Measurements from ENCODE around the gene UBA3. TPM values are rescaled to one million over a fixed set of nuclear protein-coding genes. Genes with fewer than 3 reads are reported as not detected.
A peak's percentile ranks its signal among the peaks of the same experiment; 100 is the strongest.

Gene UBA3
- total and polyA plus RNA-seq, 11 donors: 45.1 to 117 (median 75.3) TPM

DNA sequence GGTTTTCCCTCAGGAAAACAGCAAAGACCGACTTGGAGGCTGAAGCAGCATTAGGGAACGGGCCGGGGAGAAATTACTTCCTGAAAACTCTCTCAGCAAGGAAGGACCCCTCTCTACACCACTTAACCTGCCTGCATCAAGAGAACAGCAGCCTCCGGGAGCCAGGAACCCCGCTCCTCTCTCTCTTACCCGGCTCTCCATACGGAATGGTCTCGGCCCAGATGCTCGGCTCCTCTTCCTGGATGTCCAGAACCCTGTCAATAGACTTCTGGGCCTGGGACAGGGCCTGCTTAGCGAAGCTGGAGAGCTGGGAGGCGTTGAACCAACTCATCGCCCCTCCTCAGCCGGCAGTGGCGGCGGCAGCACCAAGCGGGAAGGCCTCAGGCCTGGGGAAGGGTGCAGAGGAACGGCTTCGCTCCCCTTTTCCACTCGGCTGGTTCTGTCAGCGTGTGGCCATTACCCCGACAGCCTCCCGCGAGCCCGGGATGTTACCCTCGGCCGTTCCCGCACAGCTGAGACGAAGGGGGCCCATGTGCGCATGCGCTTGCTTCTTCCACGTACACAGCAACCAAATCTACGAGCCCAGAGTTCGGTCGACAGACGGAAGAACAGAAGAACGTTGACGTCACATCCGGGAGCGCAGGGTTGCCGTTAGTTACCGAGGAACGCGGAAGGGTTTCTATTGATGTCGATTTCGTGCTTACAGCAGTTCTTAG, 28.3 kb downstream of the UBA3 start, which contains the start of gene TMF1:
Gene TMF1 (minus strand): TSS at position 578 of the 716 bp plus-strand sequence. CDS start 247 bp downstream, at position 331.
- WGBS, 4 donors: 0 to 1% (median 0%) methylated on average over 18 to 45 of the region's 45 CpGs
- Histone ChIP-seq H3K4me3 (peak within 1 kb of the TSS; percentile 64 to 91 (median 86)), H3K36me3 (peaks cover 0 to 64% (median 47%) of the 10 kb centered on the region in 9 donors), H3K27ac (peak within 1 kb of the TSS; percentile 83 to 96 (median 94)), H3K9me3 (no peaks in the 10 kb centered on the region), H3K27me3 (no peaks in the 10 kb centered on the region), H3K4me1 (peaks cover 0 to 40% (median 28%) of the 10 kb centered on the region in 12 donors)
- intact Hi-C loops (cut with DNase I): loop anchor here in 3 of 10 donors (2.0 to 5.0 kb wide), 3 partner anchors 25 to 40 kb away; partner anchors contain the start of gene EOGT (in 1 of the 3)
- peak; percentile 98 for ATAC-seq
- DNase-seq: peak; percentile 97 to 98 (median 98)
- peak in 1 of 2 donors; percentile 68 for TF ChIP-seq POLR2A (IDR thresholded peaks at IDR 0.05)
- TF ChIP-seq, protein P1, sequence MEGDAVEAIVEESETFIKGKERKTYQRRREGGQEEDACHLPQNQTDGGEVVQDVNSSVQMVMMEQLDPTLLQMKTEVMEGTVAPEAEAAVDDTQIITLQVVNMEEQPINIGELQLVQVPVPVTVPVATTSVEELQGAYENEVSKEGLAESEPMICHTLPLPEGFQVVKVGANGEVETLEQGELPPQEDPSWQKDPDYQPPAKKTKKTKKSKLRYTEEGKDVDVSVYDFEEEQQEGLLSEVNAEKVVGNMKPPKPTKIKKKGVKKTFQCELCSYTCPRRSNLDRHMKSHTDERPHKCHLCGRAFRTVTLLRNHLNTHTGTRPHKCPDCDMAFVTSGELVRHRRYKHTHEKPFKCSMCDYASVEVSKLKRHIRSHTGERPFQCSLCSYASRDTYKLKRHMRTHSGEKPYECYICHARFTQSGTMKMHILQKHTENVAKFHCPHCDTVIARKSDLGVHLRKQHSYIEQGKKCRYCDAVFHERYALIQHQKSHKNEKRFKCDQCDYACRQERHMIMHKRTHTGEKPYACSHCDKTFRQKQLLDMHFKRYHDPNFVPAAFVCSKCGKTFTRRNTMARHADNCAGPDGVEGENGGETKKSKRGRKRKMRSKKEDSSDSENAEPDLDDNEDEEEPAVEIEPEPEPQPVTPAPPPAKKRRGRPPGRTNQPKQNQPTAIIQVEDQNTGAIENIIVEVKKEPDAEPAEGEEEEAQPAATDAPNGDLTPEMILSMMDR (IDR thresholded peaks at IDR 0.05): no peak

DNA sequence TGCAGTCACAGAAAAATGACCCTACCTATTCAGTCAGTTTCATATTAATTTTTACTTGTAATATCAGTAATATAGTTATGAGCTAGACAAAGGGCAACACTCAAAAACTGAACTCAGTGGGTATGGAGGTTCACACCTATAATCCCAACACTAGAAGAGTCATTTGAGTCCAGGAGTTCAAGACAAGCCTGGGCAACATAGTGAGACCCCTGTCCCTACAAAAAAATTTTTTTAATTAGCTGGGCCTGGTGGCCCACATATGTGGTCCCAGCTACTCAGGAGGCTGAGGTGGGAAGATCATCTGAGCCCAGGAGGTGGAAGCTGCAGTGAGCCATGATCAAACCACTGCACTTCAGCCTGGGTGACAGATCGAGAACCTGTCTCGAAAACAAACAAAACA, 31.2 kb downstream of the UBA3 start:
- Histone ChIP-seq H3K9me3 (no peaks in the 10 kb centered on the region), H3K27ac (no peak overlapping the region), H3K36me3 (peaks cover 0 to 63% (median 48%) of the 10 kb centered on the region in 9 donors), H3K4me1 (peaks cover 0 to 47% (median 32%) of the 10 kb centered on the region in 12 donors), H3K27me3 (no peaks in the 10 kb centered on the region), H3K4me3 (no peak overlapping the region)
- no peak for ATAC-seq
- no peak for TF ChIP-seq POLR2A (IDR thresholded peaks at IDR 0.05)
- TF ChIP-seq, protein P1 (IDR thresholded peaks at IDR 0.05): no peak
- intact Hi-C loops (cut with DNase I): no loop called here
- 98 to 100% (median 98%) methylated on average over 2 of the region's 2 CpGs for WGBS, 4 donors
- no peak for DNase-seq

DNA sequence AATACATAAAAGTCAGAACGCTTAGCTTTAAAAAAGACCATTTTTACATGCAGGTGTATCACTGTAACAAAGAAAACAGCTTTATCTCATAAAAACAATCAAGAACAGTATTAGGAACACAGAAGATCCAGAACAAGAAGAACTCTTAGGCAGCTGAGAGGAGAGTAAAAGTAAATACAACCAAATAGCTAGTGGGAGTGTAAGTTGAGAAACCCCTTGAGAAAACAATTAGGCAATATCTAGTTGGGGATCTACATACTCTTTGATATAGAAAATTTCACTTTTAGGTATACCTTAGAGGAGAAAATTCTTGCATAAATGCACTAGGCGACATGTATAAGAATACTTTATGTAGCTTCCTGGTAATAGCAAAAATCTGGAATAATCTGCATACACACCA, 35.6 kb downstream of the UBA3 start:
- Histone ChIP-seq H3K4me1 (peaks cover 0 to 26% (median 14%) of the 10 kb centered on the region in 12 donors), H3K36me3 (peaks cover 0 to 98% (median 91%) of the 10 kb centered on the region in 9 donors), H3K9me3 (no peaks in the 10 kb centered on the region), H3K4me3 (no peak overlapping the region), H3K27ac (no peak overlapping the region), H3K27me3 (no peaks in the 10 kb centered on the region)
- WGBS, 4 donors: 90 to 97% (median 92%) methylated on average over 2 of the region's 2 CpGs
- ATAC-seq (no peak), DNase-seq (no peak)
- intact Hi-C loops (cut with DNase I): no loop called here
- TF ChIP-seq, protein P1 (IDR thresholded peaks at IDR 0.05): no peak
- TF ChIP-seq POLR2A (IDR thresholded peaks at IDR 0.05): no peak

GRCh38 chr3:69033470-69033869, 46.7 kb downstream of the UBA3 start:
- peak overlapping the region in 1 of 12 donors; percentile 62 for H3K27ac ChIP-seq
- H3K4me1 ChIP-seq: peaks cover 0 to 12% (median 0%) of the 10 kb centered on the region in 12 donors
- H3K9me3 ChIP-seq: no peaks in the 10 kb centered on the region
- ATAC-seq: no peak
- H3K36me3 ChIP-seq: peaks cover 0 to 100% (median 100%) of the 10 kb centered on the region in 9 donors
- H3K27me3 ChIP-seq: no peaks in the 10 kb centered on the region
- DNase-seq: no peak
- intact Hi-C loops (cut with DNase I): no loop called here
- H3K4me3 ChIP-seq: no peak overlapping the region
- WGBS, 4 donors: 84 to 94% (median 91%) methylated on average over 7 of the region's 7 CpGs
- TF ChIP-seq, protein P1 (IDR thresholded peaks at IDR 0.05): no peak
- TF ChIP-seq POLR2A (IDR thresholded peaks at IDR 0.05): no peak
